Kidney (tissue), 14 donors: ENCODE measurements around the gene GNAI1. TPM values are rescaled to one million over a fixed set of nuclear protein-coding genes. Genes with fewer than 3 reads are reported as not detected.

Experiments
- DNase-seq, 5 donors: peaks; one replicate each; pipeline ENCODE4 v3.0.0-alpha.2; 2013 to 2020
- FAIRE-seq: peaks from 2 replicates; lab custom pipeline; 2012; peaks lifted over from hg19 to GRCh38; lab: Jason Lieb, UNC
- H3K27ac ChIP-seq, 2 donors: one replicate each; pipeline ENCODE4 v1.7.0; 2013; ENCODE audit warnings: low read depth in 2 of 2, low read length in 2 of 2, inconsistent platforms in 1 of 2
- H3K27me3 ChIP-seq: one replicate; pipeline ENCODE4 v1.7.1; 2013; ENCODE audit warnings: low read length, inconsistent platforms; ENCODE audit not compliant: control insufficient read depth, insufficient read depth
- H3K36me3 ChIP-seq, 3 donors: one replicate each; pipeline versions ENCODE4 v1.7.0 to v1.7.1; 2013; ENCODE audit warnings: low read length in 3 of 3, control low read depth in 1 of 3, inconsistent platforms in 1 of 3; ENCODE audit not compliant: insufficient read depth in 3 of 3, control insufficient read depth in 2 of 3
- H3K4me1 ChIP-seq, 3 donors: one replicate each; pipeline versions ENCODE4 v1.7.0 to v1.7.1; 2013; ENCODE audit warnings: low read length in 3 of 3, inconsistent platforms in 1 of 3, low read depth in 1 of 3; ENCODE audit not compliant: control insufficient read depth in 2 of 3, insufficient read depth in 2 of 3
- H3K4me3 ChIP-seq, 3 donors: one replicate each; pipeline versions ENCODE4 v1.7.0 to v1.8.1; 2013; ENCODE audit warnings: low read length in 3 of 3, control low read depth in 1 of 3, inconsistent platforms in 1 of 3
- H3K9ac ChIP-seq, 3 donors: one replicate each; pipeline versions ENCODE4 v1.7.0 to v1.7.1; 2013; ENCODE audit warnings: low read length in 3 of 3, control low read depth in 1 of 3, inconsistent platforms in 1 of 3
- H3K9me3 ChIP-seq, 3 donors: one replicate each; pipeline versions ENCODE4 v1.7.0 to v1.7.1; 2013; ENCODE audit warnings: low read length in 3 of 3, control low read depth in 1 of 3, inconsistent platforms in 1 of 3; ENCODE audit not compliant: control insufficient read depth in 2 of 3, insufficient read depth in 1 of 3
- CTCF ChIP-seq: IDR thresholded peaks from 3 replicates; pipeline ENCODE4 v1.5.1; 2012; ENCODE audit warnings: mild to moderate bottlenecking, moderate library complexity, borderline replicate concordance; ENCODE audit not compliant: insufficient read depth; ENCODE audit errors: extremely low read depth
- intact Hi-C: fragments of 100-400 bp; cut with DNase I; formaldehyde crosslinking; loops from one replicate; pipeline ENCODE4 v1.11.1; 2022
- polyA plus RNA-seq: library from polyadenylated mRNA; stranded (reverse); fragments of 350-450 nt; fragmentation: Illumina TruSeq; extraction: RNeasy Lipid Tissue Mini Kit (QIAGEN cat#74804); gene quantifications from one replicate; pipeline ENCODE4 v1.2.3, GENCODE V29; 2014; ENCODE audit warnings: low read depth, low replicate concordance; ENCODE audit not compliant: insufficient read depth
- total RNA-seq: library from RNA; stranded (reverse); fragmentation: NEBNext Ultra II Directional; extraction: Animal tissue kit (Norgen Biotek cat#: 25700); gene quantifications from one replicate; pipeline ENCODE4 v1.2.1, GENCODE V29; 2021
- donor health status: control.
- donor health status: control.
- donor health status: control.
- donor health status: control.
- donor health status: control.
- donor health status: DM: yes; HTN: yes; CAD: no.
- donor health status: Normal renal cell carcinoma (clear cell type).

Gene GNAI1
- total and polyA plus RNA-seq, 2 donors from 2014 or later = 41.9 to 105 TPM

DNA sequence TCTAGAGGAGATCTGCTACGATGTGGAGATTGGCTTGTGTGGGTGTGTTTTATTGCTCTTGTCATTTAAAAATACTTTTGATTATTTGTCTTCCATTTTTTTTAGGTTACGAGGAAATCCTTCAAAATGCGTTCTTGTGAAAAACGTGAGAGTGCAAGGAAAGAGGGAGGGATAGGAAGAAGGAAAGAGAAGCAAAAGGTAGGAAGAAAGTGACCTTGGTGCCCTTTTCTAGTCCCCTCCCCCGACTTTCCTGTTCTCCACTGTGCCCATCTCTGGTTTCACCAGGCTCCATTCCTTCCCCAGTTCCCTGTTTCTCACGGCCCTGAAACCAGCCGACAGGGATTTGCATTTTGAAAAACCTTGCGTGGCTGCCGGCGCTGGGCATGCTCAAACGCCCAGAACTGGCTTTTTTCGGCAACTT lies 506 bp upstream of the GNAI1 start:
- peak overlapping the region; percentile 53 to 95 (median 64) for H3K4me3 ChIP-seq
- peak overlapping the region; percentile 25 to 70 (median 49) for H3K9ac ChIP-seq
- intact Hi-C loops = no loop called here
- TF ChIP-seq CTCF = no peak
- no peaks in the 10 kb centered on the region for H3K9me3 ChIP-seq
- H3K27ac ChIP-seq = peak overlapping the region; percentile 58 to 72
- FAIRE-seq (no peak), DNase-seq (peak in 1 of 5 donors; percentile 81)
- no peaks in the 10 kb centered on the region for H3K27me3 ChIP-seq
- peaks cover 0 to 4% (median 2%) of the 10 kb centered on the region in 3 donors for H3K4me1 ChIP-seq
- H3K36me3 ChIP-seq = no peaks in the 10 kb centered on the region

- H3K27ac ChIP-seq = peak overlapping the region; percentile 76 to 85
- FAIRE-seq = no peak
Measured at GRCh38 chr7:80135309-80136104, 876 bp downstream of the GNAI1 start.

DNA sequence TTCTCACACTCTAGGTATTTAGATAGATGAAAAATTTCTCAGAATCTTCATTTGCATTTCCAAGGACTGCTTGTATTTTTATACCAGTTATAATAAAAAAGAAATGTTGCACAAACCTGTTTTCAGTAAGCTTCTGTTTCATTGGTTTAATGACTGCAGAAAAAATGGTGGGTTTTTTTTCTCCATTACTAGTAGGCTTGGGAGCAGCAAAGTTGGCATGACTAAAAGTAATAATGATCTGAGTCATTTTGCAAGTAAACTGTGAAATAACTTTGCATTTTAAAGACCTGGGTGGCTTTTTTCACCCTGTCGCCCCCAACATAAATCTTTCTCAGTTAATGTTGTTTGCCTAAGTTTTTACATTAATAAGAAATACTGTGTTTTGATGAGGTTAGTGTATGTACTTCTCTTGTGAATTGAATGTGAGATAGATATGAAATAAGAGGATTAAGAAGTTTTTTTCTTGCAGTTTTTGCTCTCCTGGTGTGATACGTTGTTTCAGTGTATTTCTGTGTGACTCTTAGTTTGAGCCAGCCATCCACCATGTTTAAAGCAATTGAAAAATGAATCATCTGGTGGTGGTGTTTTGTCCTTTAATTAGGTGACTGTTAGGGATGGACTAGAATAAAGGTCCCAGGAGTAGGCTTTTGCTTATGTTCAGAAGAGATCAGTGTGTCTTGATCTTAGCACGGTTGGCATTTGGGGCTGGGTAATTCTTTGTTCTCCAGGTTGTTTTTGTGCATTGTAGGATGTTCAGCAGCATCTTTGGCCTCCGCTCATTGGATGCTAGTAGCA lies 1.8 kb downstream of the GNAI1 start:
- H3K27me3 ChIP-seq = no peaks in the 10 kb centered on the region
- DNase-seq (peak in 2 of 5 donors; percentile 35 to 46), FAIRE-seq (no peak)
- H3K27ac ChIP-seq = peak overlapping the region in 1 of 2 donors; percentile 76
- H3K9ac ChIP-seq = peak overlapping the region in 2 of 3 donors; percentile 93 to 94
- intact Hi-C loops = no loop called here
- no peaks in the 10 kb centered on the region for H3K36me3 ChIP-seq
- H3K9me3 ChIP-seq = no peaks in the 10 kb centered on the region
- H3K4me3 ChIP-seq = peak overlapping the region; percentile 92 to 95 (median 94)
- TF ChIP-seq CTCF = no peak
- H3K4me1 ChIP-seq = peaks cover 0 to 6% (median 2%) of the 10 kb centered on the region in 3 donors

More at GRCh38 chr7:80135309-80136104, 876 bp downstream of the GNAI1 start:
- intact Hi-C loops = no loop called here
- H3K4me1 ChIP-seq = peaks cover 0 to 6% (median 2%) of the 10 kb centered on the region in 3 donors
- no peaks in the 10 kb centered on the region for H3K9me3 ChIP-seq
- H3K4me3 ChIP-seq = peak overlapping the region; percentile 92 to 95 (median 94)
- no peaks in the 10 kb centered on the region for H3K27me3 ChIP-seq
- TF ChIP-seq CTCF = no peak
- DNase-seq = peak in 4 of 5 donors; percentile 51 to 70 (median 64)
- no peaks in the 10 kb centered on the region for H3K36me3 ChIP-seq
- peak overlapping the region; percentile 90 to 94 (median 93) for H3K9ac ChIP-seq
